Endothelial cell of umbilical vein (primary cell): ENCODE results near the gene ZNF711. TPM values are rescaled to one million over a fixed set of nuclear protein-coding genes. Genes with fewer than 3 reads are reported as not detected.

ENCODE experiments used
- BruUV-seq: library from RNA; stranded (reverse); fragments of 400-500 nt; replicated peaks from 2 replicates; lab custom pipeline; 2021; lab: Mats Ljungman, UMichigan
- CTCF ChIA-PET: fragments of 300-600, 350-600 bp; sonication (Branson Sonifier 250); formaldehyde crosslinking; loops from one replicate; lab custom pipeline; 2021; ENCODE audit warnings: antibody characterized with exemption, inconsistent platforms; lab: Charles Lee
- POLR2A ChIA-PET: fragments of 300-600, 350-600 bp; sonication (Branson Sonifier 250); formaldehyde crosslinking; loops from one replicate; lab custom pipeline; 2021; ENCODE audit warnings: antibody characterized with exemption, inconsistent platforms; lab: Charles Lee
- DNase-seq: peaks from one replicate; pipeline ENCODE4 v3.0.0-alpha.2; 2011; ENCODE audit warnings: low read depth, low spot score
- FAIRE-seq: peaks from 2 replicates; lab custom pipeline; 2011; peaks lifted over from hg19 to GRCh38; lab: Jason Lieb, UNC
- H2AFZ ChIP-seq: 2 replicates; pipeline ENCODE4 v1.6.0; 2012; ENCODE audit warnings: low read depth, low read length, control low read depth, inconsistent platforms
- H3K27ac ChIP-seq: 2 replicates; pipeline ENCODE4 v1.5.1; 2011; ENCODE audit warnings: low read depth, mild to moderate bottlenecking, control low read depth, low read length, moderate library complexity; ENCODE audit not compliant: insufficient read depth
- H3K27me3 ChIP-seq, 2 experiments: 2 replicates each; pipeline versions ENCODE4 v1.6.0 to v1.6.1; 2011; ENCODE audit warnings: low read length in 2 of 2, mixed read lengths in 1 of 2; ENCODE audit not compliant: control insufficient read depth in 2 of 2, insufficient read depth in 2 of 2
- H3K36me3 ChIP-seq, 2 experiments: 2 replicates in 1 of 2; 3 replicates in 1 of 2; pipeline ENCODE4 v1.5.1; 2011; ENCODE audit warnings: low read length in 2 of 2, mild to moderate bottlenecking in 1 of 2, moderate library complexity in 1 of 2; ENCODE audit not compliant: control insufficient read depth in 2 of 2, insufficient read depth in 2 of 2; ENCODE audit errors: extremely low read depth in 1 of 2
- H3K4me1 ChIP-seq: 3 replicates; pipeline ENCODE4 v1.5.1; 2011; ENCODE audit warnings: mild to moderate bottlenecking, low read length; ENCODE audit not compliant: control insufficient read depth, insufficient read depth; ENCODE audit errors: extremely low read depth
- H3K4me2 ChIP-seq: 2 replicates; pipeline ENCODE4 v1.6.1; 2011; ENCODE audit warnings: low read length, control low read depth, mixed read lengths; ENCODE audit not compliant: insufficient read depth
- H3K4me3 ChIP-seq, 3 experiments: fragments of 200-600 bp in 1 of 3; sonication (generic), shearing (Covaris generic) in 1 of 3; replicated peaks in 1 of 3; 2 replicates each; pipeline ENCODE4 v1.5.1; 2011 to 2016; ENCODE audit warnings: control low read depth in 3 of 3, low read length in 3 of 3, mild to moderate bottlenecking in 2 of 3, inconsistent platforms in 1 of 3, low read depth in 1 of 3, moderate library complexity in 1 of 3; ENCODE audit not compliant: insufficient read depth in 1 of 3
- H3K79me2 ChIP-seq: 2 replicates; pipeline ENCODE4 v1.6.0; 2012; ENCODE audit warnings: low read length, inconsistent platforms; ENCODE audit not compliant: control insufficient read depth, insufficient read depth
- H3K9ac ChIP-seq: replicated peaks from 2 replicates; pipeline ENCODE3; 2011; ENCODE audit warnings: low read length, control low read depth; ENCODE audit not compliant: insufficient read depth; ENCODE audit errors: extremely low read depth
- H3K9me1 ChIP-seq: replicated peaks from 3 replicates; pipeline ENCODE4 v1.6.0; 2011; ENCODE audit warnings: mild to moderate bottlenecking, low read length; ENCODE audit not compliant: control insufficient read depth, insufficient read depth; ENCODE audit errors: extremely low read depth
- H3K9me3 ChIP-seq: replicated peaks from 2 replicates; pipeline ENCODE4 v1.5.1; 2012; ENCODE audit warnings: low read length, inconsistent platforms; ENCODE audit not compliant: control insufficient read depth, insufficient read depth
- H4K20me1 ChIP-seq: replicated peaks from 2 replicates; pipeline ENCODE3; 2011; ENCODE audit warnings: mild to moderate bottlenecking, low read length; ENCODE audit not compliant: control insufficient read depth, insufficient read depth; ENCODE audit errors: extremely low read depth
- CTCF ChIP-seq, 2 donors: IDR thresholded peaks; 1 replicate in 1 of 2; 2 replicates in 1 of 2; pipeline ENCODE4 v1.5.1; 2011; ENCODE audit warnings: low read length in 2 of 2, mild to moderate bottlenecking in 2 of 2, moderate library complexity in 2 of 2, control low read depth in 1 of 2, inconsistent platforms in 1 of 2, low read depth in 1 of 2; ENCODE audit not compliant: insufficient read depth in 1 of 2; ENCODE audit errors: extremely low read depth in 1 of 2
- EZH2 ChIP-seq: IDR thresholded peaks from 2 replicates; pipeline ENCODE4 v1.6.1; 2012; ENCODE audit warnings: borderline replicate concordance, low read depth, mild to moderate bottlenecking, moderate library complexity, low read length, inconsistent platforms; ENCODE audit not compliant: severe bottlenecking
- FOS ChIP-seq: IDR thresholded peaks from 2 replicates; pipeline ENCODE4 v1.6.1; 2011; ENCODE audit warnings: mild to moderate bottlenecking, low read length, moderate library complexity, borderline replicate concordance; ENCODE audit not compliant: insufficient read depth
- GATA2 ChIP-seq: IDR thresholded peaks from 2 replicates; pipeline ENCODE4 v1.7.0; 2011; ENCODE audit warnings: low read depth, mild to moderate bottlenecking, moderate library complexity, mixed read lengths, low read length; ENCODE audit not compliant: insufficient read length, insufficient read depth
- JUN ChIP-seq: IDR thresholded peaks from 2 replicates; pipeline ENCODE4 v1.6.1; 2011; ENCODE audit warnings: borderline replicate concordance, low read depth; ENCODE audit not compliant: insufficient read length, insufficient read depth
- MAX ChIP-seq: IDR thresholded peaks from 2 replicates; pipeline ENCODE4 v1.6.1; 2011; ENCODE audit not compliant: insufficient read depth, insufficient read length
- MYC ChIP-seq: IDR thresholded peaks from one replicate; pipeline ENCODE4 v1.6.1; 2011; ENCODE audit warnings: mild to moderate bottlenecking, low read depth, low read length
- POLR2A ChIP-seq: IDR thresholded peaks from 2 replicates; pipeline ENCODE4 v1.6.1; 2012; ENCODE audit warnings: low read depth, mild to moderate bottlenecking, control low read depth, low read length
- POLR2AphosphoS5 ChIP-seq: IDR thresholded peaks from 2 replicates; pipeline ENCODE4 v1.6.1; 2012; ENCODE audit warnings: low read depth, mild to moderate bottlenecking, control low read depth, low read length, moderate library complexity; ENCODE audit not compliant: insufficient read depth
- dilution Hi-C: fragments of 300-500 bp; cut with MboI; formaldehyde crosslinking; loops from one replicate; pipeline ENCODE4 v1.15.0; 2019; ENCODE audit warnings: low sequenced_read_pairs; ENCODE audit not compliant: extremely low pct_ligation_motif_present
- intact Hi-C: fragments of 100-400 bp; cut with micrococcal nuclease; formaldehyde crosslinking; loops from one replicate; pipeline ENCODE4 v1.10.0; 2022
- polyA plus RNA-seq, 4 experiments: library from polyadenylated mRNA; depleted of rRNA in 3 of 4; stranded (reverse) in 3 of 4; unstranded in 1 of 4; fragments of >200 nt; gene quantifications; 2 replicates each; pipeline versions ENCODE4 v1.2.1 to v1.2.3, GENCODE V29; 2011 to 2012; ENCODE audit warnings: missing spikeins in 1 of 4
- total RNA-seq: library from RNA; stranded (reverse); gene quantifications from 2 replicates; pipeline ENCODE4 v1.2.3, GENCODE V29; 2021

ZNF711 gene
- total and polyA plus RNA-seq, 2 donors (not counting 3 experiments of a cell fraction or from before 2014, with no cell fraction given): 2.2 to 5.0 TPM

GRCh38 chrX:85288992-85289723, 45.4 kb downstream of the ZNF711 start:
- Histone ChIP-seq H3K4me1 (no peaks in the 10 kb centered on the region), H3K4me2 (no peak overlapping the region), H3K27ac (no peak overlapping the region), H2AFZ (no peak overlapping the region), H3K36me3 (no peaks in the 10 kb centered on the region), H3K27me3 (no peaks in the 10 kb centered on the region), H3K9me3 (no peaks in the 10 kb centered on the region), H3K4me3 (no peak overlapping the region), H3K9me1 (no peaks in the 10 kb centered on the region), H3K9ac (no peak overlapping the region), H4K20me1 (no peaks in the 10 kb centered on the region), H3K79me2 (no peaks in the 10 kb centered on the region)
- BruUV-seq: no TSS peak
- CTCF ChIA-PET: no interaction called here
- intact Hi-C loops (no loop called here), dilution Hi-C loops (no loop called here)
- POLR2A ChIA-PET: no interaction called here
- FAIRE-seq (no peak), DNase-seq (no peak)
- TF ChIP-seq CTCF (IDR thresholded peaks at IDR 0.05; ENCODE audit: extremely low read depth in 1 of 2, insufficient read depth in 1 of 2, low read depth in 1 of 2, low read length in 2 of 2): no peak
- TF ChIP-seq MYC: no peak
- TF ChIP-seq GATA2: no peak
- TF ChIP-seq POLR2AphosphoS5: no peak
- no peak for TF ChIP-seq EZH2
- no peak for TF ChIP-seq POLR2A
- no peak for TF ChIP-seq MAX
- TF ChIP-seq JUN: no peak
- no peak for TF ChIP-seq FOS
